Measurements from ENCODE around the gene PROSER2.

DNA sequence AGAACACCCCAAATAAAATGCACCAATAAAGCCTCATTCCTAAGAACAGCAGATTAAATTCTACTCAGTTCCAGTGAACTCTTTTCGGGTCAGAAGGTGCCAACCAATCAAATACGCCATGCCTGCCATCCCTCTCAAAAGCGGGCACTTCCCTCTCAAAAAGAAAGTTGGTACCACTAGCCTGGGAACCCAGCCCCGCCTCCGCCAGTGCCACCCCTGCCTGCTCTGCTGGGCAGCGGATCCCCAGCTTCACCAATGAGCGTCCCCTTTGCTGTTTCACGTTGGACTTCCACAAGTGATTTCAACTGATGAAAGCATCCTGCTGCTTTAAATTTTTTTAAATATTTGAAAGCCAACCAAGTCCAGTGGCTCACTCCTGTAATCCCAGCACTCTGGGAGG is 33.2 kb upstream of the PROSER2 start:
- TF ChIP-seq EZH2 (IDR thresholded peaks at IDR 0.05; ENCODE audit: insufficient read depth, poor library complexity, severe bottlenecking) (no peak), EZH2phosphoT487 (IDR thresholded peaks at IDR 0.05; ENCODE audit: insufficient read depth, low read depth) (no peak)

Measured in GM23248 (cell line).